MM.1S (cell line): Measurements from ENCODE around the gene ITPR1.
"Not testable (repeated sequence)": the region's sequence is repeated elsewhere in the genome, so short reads cannot be mapped to it uniquely, and the experiment has no call there.

Experiments used
- DNase-seq: peaks from one replicate; pipeline ENCODE4 v3.0.0-alpha.2; 2015
- H2AFZ ChIP-seq: fragments of 300-600 bp; sonication (generic); 2 replicates; pipeline ENCODE4 v1.6.0; 2016; ENCODE audit warnings: antibody characterized with exemption, low read length
- H3F3A ChIP-seq: fragments of 300-600 bp; sonication (generic); 2 replicates; pipeline ENCODE4 v1.6.1; 2016; ENCODE audit warnings: mild to moderate bottlenecking, antibody characterized with exemption, low read length, moderate library complexity, mixed read lengths; ENCODE audit not compliant: insufficient read depth
- H3K27ac ChIP-seq: fragments of 300-600 bp; sonication (generic); 2 replicates; pipeline ENCODE4 v1.5.1; 2016; ENCODE audit warnings: mild to moderate bottlenecking, low read length
- H3K27me3 ChIP-seq: fragments of 300-600 bp; sonication (generic); replicated peaks from 2 replicates; pipeline ENCODE4 v1.6.0; 2016; ENCODE audit warnings: low read length; ENCODE audit not compliant: insufficient read depth
- H3K36me3 ChIP-seq: fragments of 300-600 bp; sonication (generic); replicated peaks from 2 replicates; pipeline ENCODE4 v1.6.1; 2016; ENCODE audit warnings: mild to moderate bottlenecking, low read length, mixed read lengths; ENCODE audit not compliant: insufficient read depth
- H3K4me1 ChIP-seq: fragments of 300-600 bp; sonication (generic); 2 replicates; pipeline ENCODE4 v1.6.1; 2016; ENCODE audit warnings: low read length, mixed read lengths
- H3K4me2 ChIP-seq: fragments of 300-600 bp; sonication (generic); 2 replicates; pipeline ENCODE4 v1.6.0; 2016; ENCODE audit warnings: low read depth, low read length
- H3K4me3 ChIP-seq: fragments of 300-600 bp; sonication (generic); 2 replicates; pipeline ENCODE4 v1.5.1; 2016; ENCODE audit warnings: low read length, mixed read lengths
- H3K79me2 ChIP-seq: fragments of 300-600 bp; sonication (generic); 2 replicates; pipeline ENCODE4 v1.6.1; 2016; ENCODE audit warnings: mixed run types, low read length, mixed read lengths
- H3K9ac ChIP-seq: fragments of 300-600 bp; sonication (generic); 2 replicates; pipeline ENCODE4 v1.6.1; 2016; ENCODE audit warnings: low read length, mixed read lengths
- H3K9me2 ChIP-seq: fragments of 300-600 bp; sonication (generic); replicated peaks from 2 replicates; pipeline ENCODE4 v1.6.1; 2016; ENCODE audit warnings: mild to moderate bottlenecking, low read length, mixed read lengths; ENCODE audit not compliant: insufficient read depth
- H3K9me3 ChIP-seq: fragments of 300-600 bp; sonication (generic); replicated peaks from 2 replicates; pipeline ENCODE4 v1.6.1; 2016; ENCODE audit warnings: mild to moderate bottlenecking, low read length, mixed read lengths; ENCODE audit not compliant: insufficient read depth
- H4K20me1 ChIP-seq: fragments of 300-600 bp; sonication (generic); 2 replicates; pipeline ENCODE4 v1.6.1; 2016; ENCODE audit warnings: mild to moderate bottlenecking, low read length, moderate library complexity, mixed read lengths; ENCODE audit not compliant: insufficient read depth
- CTCF ChIP-seq: fragments of 300-600 bp; sonication (generic); IDR thresholded peaks from 2 replicates; pipeline ENCODE4 v1.5.1; 2016; ENCODE audit warnings: antibody characterized with exemption, low read length, mixed read lengths
- EZH2 ChIP-seq: fragments of 300-600 bp; sonication (generic); optimal IDR thresholded peaks from 2 replicates; pipeline ENCODE3; 2017; ENCODE audit warnings: low read depth, mild to moderate bottlenecking, antibody characterized with exemption, low read length, mixed read lengths
- EZH2phosphoT487 ChIP-seq: fragments of 300-600 bp; sonication (generic); IDR thresholded peaks from 2 replicates; pipeline ENCODE4 v1.6.1; 2018; ENCODE audit warnings: antibody characterized with exemption, low read length

Gene ITPR1

GRCh38 chr3:4758957-4759656 is 266.0 kb downstream of the ITPR1 start:
- H3K79me2 ChIP-seq: no peaks in the 10 kb centered on the region
- no peak overlapping the region for H3K4me3 ChIP-seq
- H3K36me3 ChIP-seq: no peaks in the 10 kb centered on the region
- TF ChIP-seq EZH2 (no peak), CTCF (no peak), EZH2phosphoT487 (no peak)
- H3K4me1 ChIP-seq: no peaks in the 10 kb centered on the region
- no peak for DNase-seq
- H2AFZ ChIP-seq: no peak overlapping the region
- no peak overlapping the region for H3K9ac ChIP-seq
- H3K9me3 ChIP-seq: no peaks in the 10 kb centered on the region
- H3K9me2 ChIP-seq: no peaks in the 10 kb centered on the region
- no peak overlapping the region for H3K4me2 ChIP-seq
- no peaks in the 10 kb centered on the region for H3F3A ChIP-seq
- H3K27me3 ChIP-seq: no peaks in the 10 kb centered on the region
- H4K20me1 ChIP-seq: no peaks in the 10 kb centered on the region
- H3K27ac ChIP-seq: no peak overlapping the region

- Histone ChIP-seq H3K27me3 (no peaks in the 10 kb centered on the region), H3K9me2 (no peaks in the 10 kb centered on the region), H3K4me2 (no peak overlapping the region), H3K27ac (no peak overlapping the region), H4K20me1 (no peaks in the 10 kb centered on the region), H3K79me2 (no peaks in the 10 kb centered on the region), H3K9ac (no peak overlapping the region), H3K36me3 (no peaks in the 10 kb centered on the region), H3K4me3 (no peak overlapping the region), H3F3A (no peaks in the 10 kb centered on the region), H3K9me3 (no peaks in the 10 kb centered on the region), H2AFZ (no peak overlapping the region), H3K4me1 (no peaks in the 10 kb centered on the region)
- no peak for DNase-seq
- no peak for TF ChIP-seq EZH2phosphoT487
- no peak for TF ChIP-seq CTCF
- TF ChIP-seq EZH2: no peak
These were observed 266.7 kb downstream of the ITPR1 start for GRCh38 chr3:4759689-4760312.

DNA sequence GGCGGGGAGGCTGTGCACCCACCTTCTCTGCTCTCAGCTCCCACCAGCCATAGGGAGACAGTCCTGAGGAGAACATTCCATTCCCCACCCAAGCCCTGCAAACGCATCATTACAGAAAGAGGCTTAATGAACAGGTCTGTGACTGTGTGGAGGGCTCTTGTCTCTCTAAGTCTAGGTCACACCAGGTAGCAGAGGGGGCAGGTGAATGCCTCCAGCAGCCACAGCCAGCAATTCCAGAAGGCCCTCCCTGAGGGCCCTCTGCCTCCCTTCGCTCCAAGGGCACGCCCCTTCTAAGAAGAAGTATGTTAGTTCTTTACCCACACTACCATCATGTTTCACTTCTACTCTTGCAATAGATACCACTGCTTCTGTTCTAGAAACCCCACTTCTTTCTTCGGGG is 268.6 kb downstream of the ITPR1 start:
- Histone ChIP-seq H3K27ac (no peak overlapping the region), H2AFZ (no peak overlapping the region), H3K9me2 (no peaks in the 10 kb centered on the region), H3K9me3 (no peaks in the 10 kb centered on the region), H3K4me3 (no peak overlapping the region), H3K36me3 (no peaks in the 10 kb centered on the region), H3F3A (no peaks in the 10 kb centered on the region), H4K20me1 (no peaks in the 10 kb centered on the region), H3K4me1 (no peaks in the 10 kb centered on the region), H3K79me2 (no peaks in the 10 kb centered on the region), H3K9ac (no peak overlapping the region), H3K4me2 (no peak overlapping the region), H3K27me3 (no peaks in the 10 kb centered on the region)
- TF ChIP-seq EZH2 (no peak), EZH2phosphoT487 (no peak), CTCF (no peak)
- no peak for DNase-seq

- H3K79me2 ChIP-seq, H3K9ac ChIP-seq, H3K36me3 ChIP-seq: not testable (repeated sequence)
These were observed 269.5 kb downstream of the ITPR1 start for GRCh38 chr3:4762481-4763230.

More at GRCh38 chr3:4762481-4763230, 269.5 kb downstream of the ITPR1 start:
- not testable (repeated sequence) for H4K20me1 ChIP-seq, H3K9me2 ChIP-seq, H3K9me3 ChIP-seq, H3K27ac ChIP-seq, H3K4me3 ChIP-seq, DNase-seq, H3F3A ChIP-seq, H3K4me1 ChIP-seq, H2AFZ ChIP-seq, H3K4me2 ChIP-seq, H3K27me3 ChIP-seq
